ENCODE measurements around the gene EML4. TPM values are rescaled to one million over a fixed set of nuclear protein-coding genes. Genes with fewer than 3 reads are reported as not detected.

EML4 gene
- total and polyA plus RNA-seq, 2 of the 13 experiments (the other 11 are each of a cell fraction or from before 2014, with no cell fraction given) = 243 to 476 TPM

DNA sequence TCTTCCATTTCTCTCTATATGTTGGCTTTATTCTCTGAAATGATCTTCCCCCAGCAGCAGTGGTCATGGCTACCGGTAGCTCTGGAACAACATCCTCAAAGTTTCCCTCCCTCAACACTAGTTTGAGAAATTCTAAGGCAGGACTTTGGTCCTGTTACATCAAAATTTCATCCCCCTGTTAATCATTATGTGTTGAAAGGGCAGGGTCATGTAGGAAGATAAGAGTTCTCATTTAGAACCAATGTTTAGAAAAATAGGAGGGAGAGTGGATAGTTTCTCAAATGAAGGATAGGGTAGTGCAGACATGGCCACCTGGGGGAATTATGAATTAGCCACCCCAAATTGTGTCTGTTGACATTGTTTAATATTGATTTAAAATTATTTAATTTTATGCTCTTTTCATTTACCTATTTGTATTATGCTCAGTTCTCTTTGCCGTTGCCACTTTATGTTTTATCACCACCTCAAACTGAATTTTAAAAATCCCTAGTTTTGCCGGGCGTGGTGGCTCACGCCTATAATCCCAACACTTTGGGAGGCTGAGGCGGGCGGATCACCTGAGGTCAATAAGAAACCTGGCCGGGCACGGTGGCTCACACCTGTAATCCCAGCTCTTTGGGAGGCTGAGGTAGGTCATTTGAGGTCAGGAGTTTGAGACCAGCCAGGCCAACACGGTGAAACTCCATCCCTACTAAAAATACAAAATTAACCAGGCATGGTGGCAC is 22.3 kb downstream of the EML4 start (continued):
- no peak for TF ChIP-seq ATF5 (CRISPR knock-in tag; IDR thresholded peaks at IDR 0.05; ENCODE audit: low read depth)
- peak; percentile 95 for TF ChIP-seq NCOA2 (CRISPR knock-in tag; IDR thresholded peaks at IDR 0.05)
- no peak for TF ChIP-seq NFATC3 (CRISPR knock-in tag; IDR thresholded peaks at IDR 0.05)
- no peak for TF ChIP-seq KAT2B (IDR thresholded peaks at IDR 0.05; ENCODE audit: borderline replicate concordance, low read depth, low read length)
- TF ChIP-seq CEBPZ (IDR thresholded peaks at IDR 0.05; ENCODE audit: low read length) = no peak
- peak; percentile 33; the same call in 1 of the 2 replicates for TF ChIP-seq ZNF652 (CRISPR knock-in tag; IDR thresholded peaks at IDR 0.05; ENCODE audit: borderline replicate concordance, low read depth)
- no peak for TF ChIP-seq ZNF282 (IDR thresholded peaks at IDR 0.05; ENCODE audit: partially characterized antibody)
- no peak for TF ChIP-seq FOXM1 (CRISPR knock-in tag; IDR thresholded peaks at IDR 0.05)
- no peak for TF ChIP-seq ZNF441 (CRISPR knock-in tag; IDR thresholded peaks at IDR 0.05; ENCODE audit: borderline replicate concordance)
- no peak for TF ChIP-seq TOPORS (CRISPR knock-in tag; IDR thresholded peaks at IDR 0.05)
- TF ChIP-seq ZNF558 (CRISPR knock-in tag; IDR thresholded peaks at IDR 0.05; ENCODE audit: borderline replicate concordance) = no peak
- no peak for TF ChIP-seq ZNF350 (CRISPR knock-in tag; IDR thresholded peaks at IDR 0.05; ENCODE audit: borderline replicate concordance, low read depth)
- TF ChIP-seq MTF1 (CRISPR knock-in tag; IDR thresholded peaks at IDR 0.05) = no peak
- TF ChIP-seq, protein P1, sequence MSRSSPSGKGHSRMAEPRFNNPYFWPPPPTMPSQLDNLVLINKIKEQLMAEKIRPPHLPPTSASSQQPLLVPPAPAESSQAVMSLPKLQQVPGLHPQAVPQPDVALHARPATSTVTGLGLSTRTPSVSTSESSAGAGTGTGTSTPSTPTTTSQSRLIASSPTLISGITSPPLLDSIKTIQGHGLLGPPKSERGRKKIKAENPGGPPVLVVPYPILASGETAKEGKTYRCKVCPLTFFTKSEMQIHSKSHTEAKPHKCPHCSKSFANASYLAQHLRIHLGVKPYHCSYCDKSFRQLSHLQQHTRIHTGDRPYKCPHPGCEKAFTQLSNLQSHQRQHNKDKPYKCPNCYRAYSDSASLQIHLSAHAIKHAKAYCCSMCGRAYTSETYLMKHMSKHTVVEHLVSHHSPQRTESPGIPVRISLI (CRISPR knock-in tag; IDR thresholded peaks at IDR 0.05; ENCODE audit: borderline replicate concordance) = 0 out of 2 replicates have a peak, but pooled peaks have one; percentile 62
- 0 out of 2 replicates have a peak, but pooled peaks have one; percentile 15 for TF ChIP-seq ZNF335 (CRISPR knock-in tag; IDR thresholded peaks at IDR 0.05)
- TF ChIP-seq, protein P2, sequence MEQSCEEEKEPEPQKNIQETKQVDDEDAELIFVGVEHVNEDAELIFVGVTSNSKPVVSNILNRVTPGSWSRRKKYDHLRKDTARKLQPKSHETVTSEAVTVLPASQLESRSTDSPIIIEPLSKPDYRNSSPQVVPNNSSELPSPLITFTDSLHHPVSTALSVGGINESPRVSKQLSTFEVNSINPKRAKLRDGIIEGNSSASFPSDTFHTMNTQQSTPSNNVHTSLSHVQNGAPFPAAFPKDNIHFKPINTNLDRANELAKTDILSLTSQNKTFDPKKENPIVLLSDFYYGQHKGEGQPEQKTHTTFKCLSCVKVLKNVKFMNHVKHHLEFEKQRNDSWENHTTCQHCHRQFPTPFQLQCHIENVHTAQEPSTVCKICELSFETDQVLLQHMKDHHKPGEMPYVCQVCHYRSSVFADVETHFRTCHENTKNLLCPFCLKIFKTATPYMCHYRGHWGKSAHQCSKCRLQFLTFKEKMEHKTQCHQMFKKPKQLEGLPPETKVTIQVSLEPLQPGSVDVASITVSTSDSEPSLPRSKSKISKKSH (CRISPR knock-in tag; IDR thresholded peaks at IDR 0.05; ENCODE audit: borderline replicate concordance) = no peak
- no peak for TF ChIP-seq AGO1 (IDR thresholded peaks at IDR 0.05; ENCODE audit: low read depth, low read length, poor library complexity, severe bottlenecking)
- TF ChIP-seq ZNF343 (CRISPR knock-in tag; IDR thresholded peaks at IDR 0.05) = no peak
- no peak for TF ChIP-seq NAIF1 (CRISPR knock-in tag; IDR thresholded peaks at IDR 0.05; ENCODE audit: borderline replicate concordance)
- no peak for TF ChIP-seq ZNF672 (CRISPR knock-in tag; IDR thresholded peaks at IDR 0.05)
- no peak for TF ChIP-seq ZNF703 (CRISPR knock-in tag; IDR thresholded peaks at IDR 0.05; ENCODE audit: borderline replicate concordance)
- no peak for TF ChIP-seq ZNF83 (CRISPR knock-in tag; IDR thresholded peaks at IDR 0.05; ENCODE audit: borderline replicate concordance)
- 0 out of 2 replicates have a peak, but pooled peaks have one; percentile 60 for TF ChIP-seq SNAPC2 (CRISPR knock-in tag; IDR thresholded peaks at IDR 0.05)
- TF ChIP-seq CHCHD3 (CRISPR knock-in tag; IDR thresholded peaks at IDR 0.05) = no peak

Measured in HepG2 (cell line).